ENCODE results near the gene SLC25A33. TPM values are rescaled to one million over a fixed set of nuclear protein-coding genes. Genes with fewer than 3 reads are reported as not detected.

SLC25A33 gene
- total and polyA plus RNA-seq, 2 of the 8 experiments (the other 6 are each of a cell fraction or from before 2014, with no cell fraction given): 7.8 to 12.8 TPM

DNA sequence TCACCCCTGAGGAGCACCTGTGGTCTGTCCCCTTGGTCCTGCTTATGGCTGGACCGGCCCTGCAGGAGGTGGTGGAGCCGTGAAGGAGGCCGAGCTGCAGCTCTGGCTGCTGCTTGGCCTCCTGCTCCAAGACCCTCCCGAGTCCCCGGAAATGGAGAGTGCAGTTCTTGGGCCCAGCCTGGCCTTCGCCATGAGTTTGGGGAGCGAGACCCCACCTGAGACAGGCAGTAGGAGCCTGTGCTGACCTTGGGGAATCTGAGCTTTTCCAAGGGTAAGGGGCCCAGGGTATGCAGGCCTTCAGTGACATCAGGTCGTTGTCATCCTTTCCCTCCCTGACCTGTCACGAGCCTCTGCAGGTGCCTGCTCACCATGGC is 63.5 kb downstream of the SLC25A33 start:
- POLR2A ChIA-PET (ENCODE audit: partially characterized antibody): interaction anchor here (1.3 kb wide), 1 partner anchor 13 kb away, joined by 4 read pairs; no protein-coding TSS in a partner anchor
- peaks cover 3 to 8% of the 10 kb centered on the region in 2 experiments for H4K20me1 ChIP-seq (replicated peaks in 1 of 2; ENCODE audit: control insufficient read depth in 1 of 2, insufficient read depth in 2 of 2, low read length in 2 of 2)
- H2AK5ac ChIP-seq (ENCODE audit: low read depth, low read length): no peak overlapping the region
- FAIRE-seq (no peak), DNase-seq (ENCODE audit: low read depth in 1 of 2, low spot score in 2 of 2) (no peak)
- no peaks in the 10 kb centered on the region for H3K27me3 ChIP-seq (replicated peaks in 1 of 4; ENCODE audit: control insufficient read depth in 3 of 4, extremely low read depth in 1 of 4, insufficient read depth in 3 of 4, low read length in 3 of 4)
- 93% methylated on average over 9 of the region's 9 CpGs; no CpG with 5 or more reads in 1 of the 2 experiments for WGBS, 2 experiments (ENCODE audit: extremely low coverage in 1 of 2, insufficient coverage in 1 of 2, insufficient read length in 1 of 2, insufficient replicate concordance in 2 of 2, low coverage in 1 of 2, low lambda C conversion rate in 2 of 2, missing lambda C conversion rate in 1 of 2)
- H2BK12ac ChIP-seq (ENCODE audit: low read depth, low read length): no peak overlapping the region
- H2BK5ac ChIP-seq (ENCODE audit: low read depth, low read length): no peak overlapping the region
- CTCF ChIA-PET (ENCODE audit: partially characterized antibody): interaction anchor here (0.6 to 6.2 kb wide), 2 partner anchors 14 to 95 kb away, joined by 3 to 32 read pairs; no protein-coding TSS in a partner anchor
- no peaks in the 10 kb centered on the region; the same call in 1 of the 2 replicates for H3K79me1 ChIP-seq (ENCODE audit: low read depth, low read length)
- no peak overlapping the region for H4K8ac ChIP-seq (ENCODE audit: extremely low read depth, insufficient read depth, low read length)
- H3K9me3 ChIP-seq (ENCODE audit: insufficient read depth in 2 of 2, low read depth in 1 of 2, low read length in 1 of 2): no peaks in the 10 kb centered on the region
- H3K9ac ChIP-seq (replicated peaks in 1 of 4; ENCODE audit: extremely low read depth in 1 of 4, low read depth in 3 of 4, low read length in 3 of 4): no peak overlapping the region
- no peak overlapping the region for H3K4ac ChIP-seq (replicated peaks; ENCODE audit: insufficient read length, low read depth, low read length)
- no peak overlapping the region for H2BK120ac ChIP-seq (replicated peaks; ENCODE audit: low read depth, low read length)
- H3K23ac ChIP-seq (ENCODE audit: insufficient read length): no peak overlapping the region
- no peak overlapping the region for H3K4me3 ChIP-seq (ENCODE audit: extremely low read depth in 1 of 4, insufficient read depth in 2 of 4, low read depth in 3 of 4, low read length in 4 of 4)
- no peak overlapping the region for H2BK15ac ChIP-seq (ENCODE audit: low read length)
- H3K79me2 ChIP-seq (ENCODE audit: control insufficient read depth in 1 of 2, insufficient read depth in 2 of 2, low read length in 2 of 2): no peaks in the 10 kb centered on the region
- no peak overlapping the region for H3K14ac ChIP-seq (ENCODE audit: insufficient read length)
- H2AFZ ChIP-seq (ENCODE audit: low read length): no peak overlapping the region
- TF ChIP-seq CBX5 (IDR thresholded peaks at IDR 0.05; ENCODE audit: low read depth, low read length) (no peak), POLR2AphosphoS5 (IDR thresholded peaks at IDR 0.05; ENCODE audit: low read depth, low read length) (no peak), KDM5A (IDR thresholded peaks at IDR 0.05; ENCODE audit: low read length) (no peak), TAF1 (IDR thresholded peaks at IDR 0.05; ENCODE audit: low read depth, low read length) (no peak), CHD2 (IDR thresholded peaks at IDR 0.05; ENCODE audit: low read length) (no peak), ZNF274 (IDR thresholded peaks at IDR 0.05; ENCODE audit: borderline replicate concordance, extremely low read depth, low read length) (no peak), PHF8 (conservative IDR thresholded peaks at IDR 0.05; ENCODE audit: low read depth, low read length) (no peak), RAD21 (IDR thresholded peaks at IDR 0.05 in 1 of 2, conservative IDR thresholded peaks at IDR 0.05 in 1 of 2; ENCODE audit: low read depth in 2 of 2, low read length in 2 of 2) (no peak), TAF7 (optimal IDR thresholded peaks at IDR 0.05; ENCODE audit: borderline replicate concordance, low read depth, low read length) (no peak), GTF2F1 (IDR thresholded peaks at IDR 0.05; ENCODE audit: borderline replicate concordance, low read depth, low read length) (no peak), CEBPB (IDR thresholded peaks at IDR 0.05; ENCODE audit: low read depth, low read length) (no peak), FOSL1 (IDR thresholded peaks at IDR 0.05; ENCODE audit: insufficient read depth, low read depth, low read length) (no peak), MAFK (IDR thresholded peaks at IDR 0.05; ENCODE audit: low read depth, low read length) (no peak)
- no peak overlapping the region for H3K4me2 ChIP-seq (ENCODE audit: insufficient read depth in 1 of 2, low read depth in 2 of 2, low read length in 2 of 2)
- H4K91ac ChIP-seq (replicated peaks; ENCODE audit: insufficient read length, low read length): no peak overlapping the region
- no peaks in the 10 kb centered on the region for H3K23me2 ChIP-seq (ENCODE audit: low read depth, low read length)
- no peaks in the 10 kb centered on the region; a peak in 1 of 7 replicates for H3K4me1 ChIP-seq (replicated peaks in 1 of 4; ENCODE audit: control insufficient read depth in 3 of 4, insufficient read depth in 4 of 4, low read length in 3 of 4)
- H3K36me3 ChIP-seq (ENCODE audit: control insufficient read depth in 2 of 4, insufficient read depth in 4 of 4, low read length in 3 of 4): peaks cover 6 to 28% (median 19%) of the 10 kb centered on the region in 4 experiments; a peak in 7 of 8 replicates
- no peak overlapping the region for H2BK20ac ChIP-seq (ENCODE audit: low read length)
- H3K27ac ChIP-seq (ENCODE audit: low read depth, low read length): no peak overlapping the region
- H4K5ac ChIP-seq (ENCODE audit: insufficient read length, low read depth, low read length): no peak overlapping the region
- H3K18ac ChIP-seq (ENCODE audit: extremely low read depth, low read length): no peak overlapping the region
- no peak overlapping the region for H3K56ac ChIP-seq (replicated peaks; ENCODE audit: insufficient read length, low read depth, low read length)

Data from H1 (cell line).